Kidney (tissue), 14 donors: ENCODE measurements around the gene ENAH. TPM values are rescaled to one million over a fixed set of nuclear protein-coding genes. Genes with fewer than 3 reads are reported as not detected.

ENCODE experiments used
- DNase-seq, 5 donors: peaks; one replicate each; pipeline ENCODE4 v3.0.0-alpha.2; 2013 to 2020
- FAIRE-seq: peaks from 2 replicates; lab custom pipeline; 2012; peaks lifted over from hg19 to GRCh38; lab: Jason Lieb, UNC
- H3K27ac ChIP-seq, 2 donors: one replicate each; pipeline ENCODE4 v1.7.0; 2013; ENCODE audit warnings: low read depth in 2 of 2, low read length in 2 of 2, inconsistent platforms in 1 of 2
- H3K27me3 ChIP-seq: one replicate; pipeline ENCODE4 v1.7.1; 2013; ENCODE audit warnings: low read length, inconsistent platforms; ENCODE audit not compliant: control insufficient read depth, insufficient read depth
- H3K36me3 ChIP-seq, 3 donors: one replicate each; pipeline versions ENCODE4 v1.7.0 to v1.7.1; 2013; ENCODE audit warnings: low read length in 3 of 3, control low read depth in 1 of 3, inconsistent platforms in 1 of 3; ENCODE audit not compliant: insufficient read depth in 3 of 3, control insufficient read depth in 2 of 3
- H3K4me1 ChIP-seq, 3 donors: one replicate each; pipeline versions ENCODE4 v1.7.0 to v1.7.1; 2013; ENCODE audit warnings: low read length in 3 of 3, inconsistent platforms in 1 of 3, low read depth in 1 of 3; ENCODE audit not compliant: control insufficient read depth in 2 of 3, insufficient read depth in 2 of 3
- H3K4me3 ChIP-seq, 3 donors: one replicate each; pipeline versions ENCODE4 v1.7.0 to v1.8.1; 2013; ENCODE audit warnings: low read length in 3 of 3, control low read depth in 1 of 3, inconsistent platforms in 1 of 3
- H3K9ac ChIP-seq, 3 donors: one replicate each; pipeline versions ENCODE4 v1.7.0 to v1.7.1; 2013; ENCODE audit warnings: low read length in 3 of 3, control low read depth in 1 of 3, inconsistent platforms in 1 of 3
- H3K9me3 ChIP-seq, 3 donors: one replicate each; pipeline versions ENCODE4 v1.7.0 to v1.7.1; 2013; ENCODE audit warnings: low read length in 3 of 3, control low read depth in 1 of 3, inconsistent platforms in 1 of 3; ENCODE audit not compliant: control insufficient read depth in 2 of 3, insufficient read depth in 1 of 3
- CTCF ChIP-seq: IDR thresholded peaks from 3 replicates; pipeline ENCODE4 v1.5.1; 2012; ENCODE audit warnings: mild to moderate bottlenecking, moderate library complexity, borderline replicate concordance; ENCODE audit not compliant: insufficient read depth; ENCODE audit errors: extremely low read depth
- intact Hi-C: fragments of 100-400 bp; cut with DNase I; formaldehyde crosslinking; loops from one replicate; pipeline ENCODE4 v1.11.1; 2022
- polyA plus RNA-seq: library from polyadenylated mRNA; stranded (reverse); fragments of 350-450 nt; fragmentation: Illumina TruSeq; extraction: RNeasy Lipid Tissue Mini Kit (QIAGEN cat#74804); gene quantifications from one replicate; pipeline ENCODE4 v1.2.3, GENCODE V29; 2014; ENCODE audit warnings: low read depth, low replicate concordance; ENCODE audit not compliant: insufficient read depth
- total RNA-seq: library from RNA; stranded (reverse); fragmentation: NEBNext Ultra II Directional; extraction: Animal tissue kit (Norgen Biotek cat#: 25700); gene quantifications from one replicate; pipeline ENCODE4 v1.2.1, GENCODE V29; 2021
- donor health status: control.
- donor health status: control.
- donor health status: control.
- donor health status: control.
- donor health status: control.
- donor health status: DM: yes; HTN: yes; CAD: no.
- donor health status: Normal renal cell carcinoma (clear cell type).

ENAH gene
- total and polyA plus RNA-seq, 2 donors from 2014 or later = 6.2 to 42.3 TPM

- peak overlapping the region in 1 of 3 donors; percentile 4 for H3K9ac ChIP-seq
- no peak for TF ChIP-seq CTCF
- H3K27me3 ChIP-seq = no peaks in the 10 kb centered on the region
- peak overlapping the region in 1 of 3 donors; percentile 27 for H3K4me3 ChIP-seq
- intact Hi-C loops = no loop called here
- H3K27ac ChIP-seq = peak overlapping the region; percentile 4 to 58
- no peaks in the 10 kb centered on the region for H3K9me3 ChIP-seq
- no peaks in the 10 kb centered on the region for H3K36me3 ChIP-seq
- H3K4me1 ChIP-seq = peaks cover 0 to 23% (median 17%) of the 10 kb centered on the region in 3 donors
- FAIRE-seq = no peak
- no peak for DNase-seq
Measured at GRCh38 chr1:225448146-225448805, 204.6 kb downstream of the ENAH start.

GRCh38 chr1:225447650-225448089 lies 205.3 kb downstream of the ENAH start:
- H3K27ac ChIP-seq = peak overlapping the region in 1 of 2 donors; percentile 4
- no peaks in the 10 kb centered on the region for H3K36me3 ChIP-seq
- H3K9me3 ChIP-seq = no peaks in the 10 kb centered on the region
- H3K4me1 ChIP-seq = peaks cover 0 to 30% (median 17%) of the 10 kb centered on the region in 3 donors
- intact Hi-C loops = no loop called here
- H3K4me3 ChIP-seq = peak overlapping the region in 1 of 3 donors; percentile 27
- no peak for TF ChIP-seq CTCF
- FAIRE-seq = no peak
- H3K27me3 ChIP-seq = no peaks in the 10 kb centered on the region
- DNase-seq = peak in 1 of 5 donors; percentile 88
- H3K9ac ChIP-seq = peak overlapping the region in 1 of 3 donors; percentile 4

DNA sequence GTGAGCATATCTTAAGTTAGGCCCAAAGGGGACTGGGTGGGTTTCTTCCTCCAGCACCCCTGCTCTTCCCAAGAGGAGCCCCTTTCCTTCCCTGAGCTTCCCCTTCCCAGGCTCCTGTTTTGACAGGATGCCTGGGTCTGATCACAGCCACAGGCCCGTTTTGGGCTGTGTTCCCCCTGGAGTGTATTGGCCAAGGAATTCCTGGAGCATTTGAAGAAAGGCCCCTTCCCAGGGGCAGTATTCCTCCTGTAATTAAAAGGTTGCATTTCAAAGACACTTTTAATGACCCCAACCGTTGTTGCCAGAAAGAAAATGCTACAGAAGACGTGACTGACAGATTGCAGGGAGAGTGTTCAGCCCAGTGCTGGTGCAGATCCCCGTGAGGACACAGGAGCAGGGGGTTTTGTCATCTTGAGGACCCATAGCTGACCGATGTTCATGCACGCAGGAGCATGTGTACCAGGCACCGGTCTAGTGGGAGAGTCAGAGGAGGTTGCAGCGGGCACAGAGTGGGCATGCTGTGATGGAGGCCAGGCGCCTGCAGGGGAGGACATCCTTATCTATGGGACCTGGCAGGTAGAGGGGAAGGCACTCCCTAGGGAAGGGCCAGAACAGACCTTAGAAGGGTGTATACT lies 205.8 kb downstream of the ENAH start:
- FAIRE-seq (no peak), DNase-seq (no peak)
- no peak overlapping the region for H3K9ac ChIP-seq

More for the DNA sequence above, 205.8 kb downstream of the ENAH start:
- H3K27ac ChIP-seq = peak overlapping the region in 1 of 2 donors; percentile 57
- no peaks in the 10 kb centered on the region for H3K9me3 ChIP-seq
- intact Hi-C loops = no loop called here
- no peak overlapping the region for H3K4me3 ChIP-seq
- no peaks in the 10 kb centered on the region for H3K27me3 ChIP-seq
- H3K4me1 ChIP-seq = peaks cover 0 to 33% (median 20%) of the 10 kb centered on the region in 3 donors
- no peak for TF ChIP-seq CTCF
- H3K36me3 ChIP-seq = no peaks in the 10 kb centered on the region
